Stimulated activated CD8-positive, alpha-beta memory T cell treated with anti-CD3 and anti-CD28 coated beads, Interleukin-7, amount 100 ng/mL, for 1 hour (primary cell): Measurements from ENCODE around the gene HTR6.

ENCODE experiments used
- DNase-seq, 2 donors: peaks; one replicate each; pipeline ENCODE4 v3.0.0-alpha.2; 2020; ENCODE audit warnings: low read depth in 2 of 2

Gene HTR6

GRCh38 chr1:19656780-19657466 is 7.8 kb upstream of the HTR6 start:
- no peak for DNase-seq

GRCh38 chr1:19657511-19657910 is 7.2 kb upstream of the HTR6 start:
- DNase-seq = no peak

- DNase-seq = no peak
Observed at GRCh38 chr1:19658186-19658585, 6.5 kb upstream of the HTR6 start.

GRCh38 chr1:19661721-19662228 is 2.9 kb upstream of the HTR6 start:
- DNase-seq = peak in 1 of 2 donors; percentile 20

- no peak for DNase-seq
Observed at GRCh38 chr1:19662313-19662712, 2.4 kb upstream of the HTR6 start.

GRCh38 chr1:19665186-19665495 is 466 bp downstream of the HTR6 start:
- no peak for DNase-seq

GRCh38 chr1:19665496-19666465 is 1.1 kb downstream of the HTR6 start:
- DNase-seq = no peak

GRCh38 chr1:19668888-19669287 is 4.2 kb downstream of the HTR6 start:
- DNase-seq = no peak

- no peak for DNase-seq
Observed at GRCh38 chr1:19670787-19671186, 6.1 kb downstream of the HTR6 start.

GRCh38 chr1:19672237-19672636 is 7.6 kb downstream of the HTR6 start:
- DNase-seq = no peak

- no peak for DNase-seq
Observed at GRCh38 chr1:19675797-19676196, 11.1 kb downstream of the HTR6 start.

- no peak for DNase-seq
Observed at GRCh38 chr1:19676438-19676922, 11.8 kb downstream of the HTR6 start.

- no peak for DNase-seq
Observed at GRCh38 chr1:19678493-19678892, 13.8 kb downstream of the HTR6 start.

GRCh38 chr1:19678931-19679453 is 14.3 kb downstream of the HTR6 start:
- no peak for DNase-seq

- DNase-seq = no peak
Observed at GRCh38 chr1:19679691-19680090, 15.0 kb downstream of the HTR6 start.

- no peak for DNase-seq
Observed at GRCh38 chr1:19680644-19681043, 16.0 kb downstream of the HTR6 start.

GRCh38 chr1:19682257-19682656 is 17.6 kb downstream of the HTR6 start:
- no peak for DNase-seq

- no peak for DNase-seq
Observed at GRCh38 chr1:19682901-19683300, 18.2 kb downstream of the HTR6 start.

- DNase-seq = no peak
Observed at GRCh38 chr1:19683351-19683750, 18.7 kb downstream of the HTR6 start.

- DNase-seq = no peak
Observed at GRCh38 chr1:19684677-19685076, 20.0 kb downstream of the HTR6 start.

GRCh38 chr1:19685994-19686393 is 21.3 kb downstream of the HTR6 start:
- no peak for DNase-seq

GRCh38 chr1:19687414-19687813 is 22.7 kb downstream of the HTR6 start:
- DNase-seq = no peak
